Astrocyte (in vitro differentiated cells and primary cell): ENCODE data around the gene RUNX1. TPM values are rescaled to one million over a fixed set of nuclear protein-coding genes. Genes with fewer than 3 reads are reported as not detected.

Source experiments
- DNase-seq: peaks from one replicate; pipeline ENCODE4 v3.0.0-alpha.2; 2010; ENCODE audit warnings: low read depth
- FAIRE-seq: peaks from 2 replicates; lab custom pipeline; 2011; peaks lifted over from hg19 to GRCh38; lab: Jason Lieb, UNC
- H2AFZ ChIP-seq: 2 replicates; pipeline ENCODE4 v1.6.0; 2012; ENCODE audit warnings: low read depth, low read length, inconsistent platforms
- H3K27ac ChIP-seq: 2 replicates; pipeline ENCODE4 v1.5.1; 2011; ENCODE audit warnings: low read depth, low read length, inconsistent platforms
- H3K27me3 ChIP-seq: 2 replicates; pipeline ENCODE4 v1.6.0; 2011; ENCODE audit warnings: low read length, inconsistent platforms; ENCODE audit not compliant: insufficient read depth
- H3K36me3 ChIP-seq: 2 replicates; pipeline ENCODE4 v1.5.1; 2011; ENCODE audit warnings: low read length, inconsistent platforms; ENCODE audit not compliant: insufficient read depth
- H3K4me1 ChIP-seq: 2 replicates; pipeline ENCODE4 v1.5.1; 2011; ENCODE audit warnings: low read length, inconsistent platforms; ENCODE audit not compliant: insufficient read depth
- H3K4me2 ChIP-seq: 2 replicates; pipeline ENCODE4 v1.6.0; 2012; ENCODE audit warnings: low read length, inconsistent platforms
- H3K4me3 ChIP-seq: 2 replicates; pipeline ENCODE4 v1.5.1; 2011; ENCODE audit warnings: low read depth, mild to moderate bottlenecking, low read length, inconsistent platforms; ENCODE audit not compliant: insufficient read depth
- H3K79me2 ChIP-seq: 2 replicates; pipeline ENCODE4 v1.6.0; 2012; ENCODE audit warnings: mild to moderate bottlenecking, low read length, inconsistent platforms; ENCODE audit not compliant: insufficient read depth
- H3K9ac ChIP-seq: 2 replicates; pipeline ENCODE4 v1.6.0; 2012; ENCODE audit warnings: mild to moderate bottlenecking, low read length, inconsistent platforms
- H3K9me3 ChIP-seq: 2 replicates; pipeline ENCODE4 v1.5.1; 2012; ENCODE audit warnings: low read depth, mild to moderate bottlenecking, low read length, inconsistent platforms; ENCODE audit not compliant: insufficient read depth
- H4K20me1 ChIP-seq: 2 replicates; pipeline ENCODE4 v1.6.0; 2012; ENCODE audit warnings: low read length, inconsistent platforms; ENCODE audit not compliant: insufficient read depth
- H3K27ac Mint-ChIP-seq: one replicate; pipeline ENCODE4 v1.8.0; 2021; ENCODE audit warnings: mild to moderate bottlenecking, mixed read lengths; ENCODE audit not compliant: unreplicated experiment
- H3K27me3 Mint-ChIP-seq: one replicate; pipeline ENCODE4 v1.8.0; 2021; ENCODE audit warnings: low read depth, mixed read lengths; ENCODE audit not compliant: unreplicated experiment
- H3K36me3 Mint-ChIP-seq: one replicate; pipeline ENCODE4 v1.8.0; 2021; ENCODE audit warnings: low read depth, mixed read lengths; ENCODE audit not compliant: unreplicated experiment
- H3K4me1 Mint-ChIP-seq: one replicate; pipeline ENCODE4 v1.8.0; 2021; ENCODE audit warnings: low read depth, mixed read lengths; ENCODE audit not compliant: unreplicated experiment
- H3K4me3 Mint-ChIP-seq: one replicate; pipeline ENCODE4 v1.8.0; 2021; ENCODE audit warnings: mild to moderate bottlenecking, moderate library complexity, mixed read lengths; ENCODE audit not compliant: unreplicated experiment
- H3K9me3 Mint-ChIP-seq: one replicate; pipeline ENCODE4 v1.8.0; 2021; ENCODE audit warnings: mild to moderate bottlenecking, mixed read lengths; ENCODE audit not compliant: unreplicated experiment
- EZH2 ChIP-seq: IDR thresholded peaks from 2 replicates; pipeline ENCODE4 v1.6.1; 2012; ENCODE audit warnings: mild to moderate bottlenecking, low read length, inconsistent platforms; ENCODE audit not compliant: insufficient read depth
- total RNA-seq: library from RNA; stranded (reverse); gene quantifications from 2 replicates; pipeline ENCODE4 v1.2.1, GENCODE V29; 2021
- TF ChIP-seq, protein P1 (sequence below): IDR thresholded peaks from 2 replicates; pipeline ENCODE4 v1.5.1; 2011; ENCODE audit warnings: low read depth, mild to moderate bottlenecking, inconsistent platforms, low read length, moderate library complexity; ENCODE audit not compliant: insufficient read depth

The RUNX1 gene
- total RNA-seq, 1 donor from 2014 or later, result 84.6 TPM

DNA sequence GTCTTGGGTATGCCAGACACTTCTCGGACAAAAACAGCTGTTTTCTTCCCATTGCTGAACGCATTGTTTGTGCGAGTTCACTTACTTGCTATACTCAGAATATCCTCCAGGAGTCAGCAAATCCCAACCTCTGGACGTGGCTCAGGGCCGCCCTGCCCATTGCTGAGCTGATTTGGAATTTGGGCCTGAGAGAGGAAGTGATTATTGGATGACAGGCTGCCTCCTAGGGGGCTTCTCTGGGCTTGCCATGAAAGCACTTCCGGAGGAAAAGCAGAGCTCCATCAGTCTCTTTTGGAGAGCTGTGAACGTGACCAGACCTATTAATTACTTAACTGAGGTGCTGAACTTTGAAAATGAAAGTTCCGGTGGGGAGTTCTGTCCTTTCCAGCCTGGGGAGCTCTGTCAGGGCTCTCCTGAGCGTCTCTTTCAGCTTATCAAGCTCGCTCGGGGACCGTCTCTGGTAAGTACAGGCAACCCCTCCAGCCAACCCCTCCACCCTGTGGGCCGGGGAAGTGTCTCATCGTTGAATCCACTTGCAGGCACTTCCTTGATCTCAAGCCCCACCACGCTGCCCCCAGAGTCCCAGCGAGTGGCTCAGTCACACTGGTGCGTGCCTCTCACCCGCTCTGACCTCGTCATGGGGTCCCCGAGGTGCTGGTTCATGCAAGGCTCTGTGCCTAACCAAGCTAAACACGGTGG, 303.4 kb downstream of the RUNX1 start:
- FAIRE-seq (peak; percentile 93), DNase-seq (peak; percentile 59)
- Mint-ChIP-seq H3K9me3 (peaks cover 2% of the 10 kb centered on the region), H3K36me3 (no peaks in the 10 kb centered on the region), H3K4me3 (no peak overlapping the region), H3K4me1 (peaks cover 5% of the 10 kb centered on the region), H3K27ac (peak overlapping the region; percentile 85), H3K27me3 (peaks cover 26% of the 10 kb centered on the region)
- Histone ChIP-seq H4K20me1 (no peaks in the 10 kb centered on the region), H3K27me3 (no peaks in the 10 kb centered on the region), H3K4me1 (peaks cover 10% of the 10 kb centered on the region), H3K79me2 (no peaks in the 10 kb centered on the region), H3K4me3 (no peak overlapping the region), H3K36me3 (no peaks in the 10 kb centered on the region), H3K9me3 (no peaks in the 10 kb centered on the region), H3K4me2 (peak overlapping the region; percentile 55), H3K27ac (no peak overlapping the region), H2AFZ (peak overlapping the region; percentile 43), H3K9ac (peak overlapping the region; percentile 2)
- TF ChIP-seq, protein P1, sequence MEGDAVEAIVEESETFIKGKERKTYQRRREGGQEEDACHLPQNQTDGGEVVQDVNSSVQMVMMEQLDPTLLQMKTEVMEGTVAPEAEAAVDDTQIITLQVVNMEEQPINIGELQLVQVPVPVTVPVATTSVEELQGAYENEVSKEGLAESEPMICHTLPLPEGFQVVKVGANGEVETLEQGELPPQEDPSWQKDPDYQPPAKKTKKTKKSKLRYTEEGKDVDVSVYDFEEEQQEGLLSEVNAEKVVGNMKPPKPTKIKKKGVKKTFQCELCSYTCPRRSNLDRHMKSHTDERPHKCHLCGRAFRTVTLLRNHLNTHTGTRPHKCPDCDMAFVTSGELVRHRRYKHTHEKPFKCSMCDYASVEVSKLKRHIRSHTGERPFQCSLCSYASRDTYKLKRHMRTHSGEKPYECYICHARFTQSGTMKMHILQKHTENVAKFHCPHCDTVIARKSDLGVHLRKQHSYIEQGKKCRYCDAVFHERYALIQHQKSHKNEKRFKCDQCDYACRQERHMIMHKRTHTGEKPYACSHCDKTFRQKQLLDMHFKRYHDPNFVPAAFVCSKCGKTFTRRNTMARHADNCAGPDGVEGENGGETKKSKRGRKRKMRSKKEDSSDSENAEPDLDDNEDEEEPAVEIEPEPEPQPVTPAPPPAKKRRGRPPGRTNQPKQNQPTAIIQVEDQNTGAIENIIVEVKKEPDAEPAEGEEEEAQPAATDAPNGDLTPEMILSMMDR, result peak; percentile 96
- TF ChIP-seq EZH2, result no peak

DNA sequence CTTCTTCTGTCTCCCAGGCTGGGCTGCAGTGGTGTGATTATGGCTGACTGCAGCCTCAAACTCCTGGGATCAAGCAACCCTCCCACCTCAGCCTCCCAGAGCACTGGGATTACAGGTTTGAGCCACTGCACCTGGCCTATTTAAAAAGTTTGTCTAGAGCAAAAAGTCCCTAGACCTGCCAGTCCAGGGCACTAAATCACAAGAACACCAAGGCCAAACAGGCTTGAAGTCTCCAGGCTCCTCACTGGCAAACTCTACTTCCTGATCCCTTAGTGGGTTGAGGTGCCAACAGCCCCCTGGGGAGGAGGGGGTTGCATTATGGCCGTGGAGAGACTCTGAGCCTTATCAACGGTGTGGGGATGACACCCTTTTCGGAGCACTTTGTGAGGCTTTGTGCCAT, 304.3 kb downstream of the RUNX1 start:
- Histone ChIP-seq H3K27me3 (no peaks in the 10 kb centered on the region), H3K4me3 (no peak overlapping the region), H3K27ac (no peak overlapping the region), H3K4me1 (peaks cover 10% of the 10 kb centered on the region), H3K9ac (no peak overlapping the region), H2AFZ (no peak overlapping the region), H4K20me1 (no peaks in the 10 kb centered on the region), H3K36me3 (no peaks in the 10 kb centered on the region), H3K79me2 (no peaks in the 10 kb centered on the region), H3K9me3 (no peaks in the 10 kb centered on the region), H3K4me2 (no peak overlapping the region)
- H3K4me3 Mint-ChIP-seq, result no peak overlapping the region
- H3K4me1 Mint-ChIP-seq, result peaks cover 5% of the 10 kb centered on the region
- DNase-seq, result no peak
- no peak overlapping the region for H3K27ac Mint-ChIP-seq
- H3K9me3 Mint-ChIP-seq, result peaks cover 7% of the 10 kb centered on the region
- no peak for TF ChIP-seq EZH2
- TF ChIP-seq, protein P1, result no peak
- no peaks in the 10 kb centered on the region for H3K36me3 Mint-ChIP-seq
- no peak for FAIRE-seq
- peaks cover 34% of the 10 kb centered on the region for H3K27me3 Mint-ChIP-seq

DNA sequence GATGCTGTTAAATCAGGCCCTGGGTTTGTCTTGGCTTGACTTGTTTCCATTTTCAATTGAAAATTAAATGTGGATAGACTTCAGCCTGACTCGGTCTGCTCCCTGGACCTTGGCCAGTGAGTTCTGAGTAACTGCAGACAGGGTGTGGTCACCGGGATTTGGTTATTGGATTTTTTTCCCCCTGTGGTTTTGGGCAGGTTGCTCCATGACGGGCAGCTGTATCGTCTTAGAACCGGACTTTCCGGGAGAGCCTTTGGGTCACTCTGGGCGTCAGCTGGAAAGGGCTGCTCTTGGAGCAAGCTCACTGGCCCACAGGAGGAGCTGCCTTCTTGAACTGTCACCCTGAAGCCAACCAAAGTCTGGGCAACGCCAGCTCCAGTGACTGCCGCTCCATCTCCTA, 305.3 kb downstream of the RUNX1 start:
- H2AFZ ChIP-seq, result no peak overlapping the region
- no peak overlapping the region for H3K4me3 ChIP-seq
- peak overlapping the region; percentile 39 for H3K4me2 ChIP-seq
- FAIRE-seq (peak; percentile 63), DNase-seq (peak; percentile 81)
- H3K9me3 ChIP-seq, result no peaks in the 10 kb centered on the region
- no peak overlapping the region for H3K27ac Mint-ChIP-seq
- no peaks in the 10 kb centered on the region for H4K20me1 ChIP-seq
- no peaks in the 10 kb centered on the region for H3K79me2 ChIP-seq
- peaks cover 5% of the 10 kb centered on the region for H3K4me1 Mint-ChIP-seq
- H3K27ac ChIP-seq, result no peak overlapping the region
- H3K9me3 Mint-ChIP-seq, result peaks cover 7% of the 10 kb centered on the region
- no peak overlapping the region for H3K9ac ChIP-seq
- H3K27me3 Mint-ChIP-seq, result peaks cover 34% of the 10 kb centered on the region
- H3K4me1 ChIP-seq, result peaks cover 10% of the 10 kb centered on the region
- H3K36me3 ChIP-seq, result no peaks in the 10 kb centered on the region
- no peak for TF ChIP-seq EZH2
- TF ChIP-seq, protein P1, result no peak
- no peaks in the 10 kb centered on the region for H3K27me3 ChIP-seq
- no peak overlapping the region for H3K4me3 Mint-ChIP-seq
- H3K36me3 Mint-ChIP-seq, result no peaks in the 10 kb centered on the region
